Gastroesophageal sphincter (tissue), 4 donors: ENCODE data around the gene KHDC1. TPM values are rescaled to one million over a fixed set of nuclear protein-coding genes. Genes with fewer than 3 reads are reported as not detected.
"Not testable (repeated sequence)": the region's sequence is repeated elsewhere in the genome, so short reads cannot be mapped to it uniquely, and the experiment has no call there.

Source experiments
- ATAC-seq: fragments of 150-250 bp; one replicate; pipeline ENCODE4 v1.9.1; 2016; ENCODE audit warnings: mild to moderate bottlenecking, moderate library complexity
- H3K27ac ChIP-seq, 4 donors: fragments of 200-600 bp; sonication (generic) in 3 of 4; 1 replicate in 3 of 4; 2 replicates in 1 of 4; pipeline ENCODE4 v1.5.1; 2016 to 2019
- H3K27me3 ChIP-seq: fragments of 200-600 bp; sonication (generic); one replicate; pipeline ENCODE4 v1.5.1; 2019
- H3K36me3 ChIP-seq, 2 donors: fragments of 200-600 bp; sonication (generic); one replicate each; pipeline ENCODE4 v1.5.1; 2019; ENCODE audit warnings: control low read depth in 1 of 2
- H3K4me1 ChIP-seq, 3 donors: fragments of 200-600 bp; sonication (generic); 1 replicate in 2 of 3; 2 replicates in 1 of 3; pipeline ENCODE4 v1.5.1; 2016 to 2019; ENCODE audit warnings: control low read depth in 2 of 3
- H3K4me3 ChIP-seq, 2 donors: fragments of 200-600 bp; sonication (generic); one replicate each; pipeline ENCODE4 v1.5.1; 2019; ENCODE audit warnings: mild to moderate bottlenecking in 1 of 2, moderate library complexity in 1 of 2
- H3K9me3 ChIP-seq, 3 donors: fragments of 200-600 bp; sonication (generic); one replicate each; pipeline ENCODE4 v1.5.1; 2017 to 2019; ENCODE audit warnings: control low read depth in 2 of 3
- CTCF ChIP-seq, 4 experiments: fragments of 200-600 bp in 2 of 4; fragments of 450-650 bp in 2 of 4; sonication (generic) in 1 of 4; IDR thresholded peaks; one replicate each; pipeline ENCODE4 v1.5.1; 2017 to 2019; ENCODE audit warnings: antibody characterized with exemption in 4 of 4, mild to moderate bottlenecking in 2 of 4, moderate library complexity in 2 of 4
- EP300 ChIP-seq: sonication (generic); formaldehyde crosslinking; IDR thresholded peaks from one replicate; pipeline ENCODE4 v1.6.1; 2017; ENCODE audit warnings: antibody characterized with exemption, mild to moderate bottlenecking
- POLR2A ChIP-seq, 2 donors: fragments of 450-650 bp; IDR thresholded peaks; one replicate each; pipeline ENCODE4 v1.6.1; 2017; ENCODE audit warnings: antibody characterized with exemption in 2 of 2, mild to moderate bottlenecking in 2 of 2, moderate library complexity in 1 of 2
- POLR2AphosphoS5 ChIP-seq: sonication (generic); formaldehyde crosslinking; IDR thresholded peaks from one replicate; pipeline ENCODE4 v1.6.1; 2017; ENCODE audit warnings: antibody characterized with exemption
- WGBS, 2 donors: methylation state at CpG; one replicate each; pipeline ENCODE4 v1.1.5; 2018; ENCODE audit warnings: low coverage in 1 of 2; 5-methylcytosine and 5-hydroxymethylcytosine counted together
- total RNA-seq, 4 donors: library from RNA; depleted of rRNA; stranded (reverse); fragments of >200 nt; gene quantifications; one replicate each; pipeline ENCODE4 v1.1.0, GENCODE V29; 2016

KHDC1 gene
- total RNA-seq, 4 donors from 2014 or later, result 0.93 to 1.9 (median 1.4) TPM

- Histone ChIP-seq H3K9me3 (no peaks in the 10 kb centered on the region), H3K27me3 (no peaks in the 10 kb centered on the region), H3K36me3 (no peaks in the 10 kb centered on the region), H3K27ac (no peak overlapping the region), H3K4me1 (peaks cover 0 to 5% (median 0%) of the 10 kb centered on the region in 3 donors), H3K4me3 (no peak overlapping the region)
- 70 to 100% methylated on average over 1 to 2 of the region's 5 CpGs for WGBS, 2 donors
- no peak for TF ChIP-seq POLR2A (IDR thresholded peaks at IDR 0.05)
- TF ChIP-seq CTCF (IDR thresholded peaks at IDR 0.05), result no peak
- no peak for TF ChIP-seq EP300
- TF ChIP-seq POLR2AphosphoS5, result no peak
- no peak for ATAC-seq
These were observed 21.0 kb downstream of the KHDC1 start for GRCh38 chr6:73242001-73242400.

GRCh38 chr6:73240730-73241129 lies 22.3 kb downstream of the KHDC1 start:
- Histone ChIP-seq H3K4me1 (peaks cover 0 to 5% (median 0%) of the 10 kb centered on the region in 3 donors), H3K9me3 (no peaks in the 10 kb centered on the region), H3K27me3 (no peaks in the 10 kb centered on the region), H3K27ac (no peak overlapping the region), H3K4me3 (no peak overlapping the region), H3K36me3 (no peaks in the 10 kb centered on the region)
- no peak for ATAC-seq
- 41 to 61% methylated on average over 2 to 3 of the region's 4 CpGs for WGBS, 2 donors
- TF ChIP-seq EP300, result no peak
- no peak for TF ChIP-seq CTCF (IDR thresholded peaks at IDR 0.05)
- TF ChIP-seq POLR2A (IDR thresholded peaks at IDR 0.05), result no peak
- TF ChIP-seq POLR2AphosphoS5, result no peak

GRCh38 chr6:73236144-73236750 lies 26.7 kb downstream of the KHDC1 start:
- no peak for ATAC-seq
- Histone ChIP-seq H3K27me3 (no peaks in the 10 kb centered on the region), H3K36me3 (no peaks in the 10 kb centered on the region), H3K9me3 (no peaks in the 10 kb centered on the region), H3K27ac (no peak overlapping the region), H3K4me1 (peaks cover 0 to 5% (median 0%) of the 10 kb centered on the region in 3 donors), H3K4me3 (no peak overlapping the region)
- WGBS, 2 donors, result 73 to 96% methylated on average over 3 to 4 of the region's 5 CpGs
- TF ChIP-seq POLR2AphosphoS5 (no peak), POLR2A (IDR thresholded peaks at IDR 0.05) (no peak), CTCF (IDR thresholded peaks at IDR 0.05) (no peak)

GRCh38 chr6:73234733-73235132 lies 28.3 kb downstream of the KHDC1 start:
- WGBS, 2 donors, result 92 to 100% methylated on average over 1 of the region's 1 CpG
- Histone ChIP-seq H3K9me3 (no peaks in the 10 kb centered on the region), H3K4me1 (no peaks in the 10 kb centered on the region), H3K27ac (no peak overlapping the region), H3K4me3 (no peak overlapping the region), H3K27me3 (no peaks in the 10 kb centered on the region), H3K36me3 (no peaks in the 10 kb centered on the region)
- no peak for TF ChIP-seq CTCF (IDR thresholded peaks at IDR 0.05)
- TF ChIP-seq POLR2A (IDR thresholded peaks at IDR 0.05), result no peak
- no peak for TF ChIP-seq POLR2AphosphoS5
- TF ChIP-seq EP300, result no peak
- no peak for ATAC-seq

DNA sequence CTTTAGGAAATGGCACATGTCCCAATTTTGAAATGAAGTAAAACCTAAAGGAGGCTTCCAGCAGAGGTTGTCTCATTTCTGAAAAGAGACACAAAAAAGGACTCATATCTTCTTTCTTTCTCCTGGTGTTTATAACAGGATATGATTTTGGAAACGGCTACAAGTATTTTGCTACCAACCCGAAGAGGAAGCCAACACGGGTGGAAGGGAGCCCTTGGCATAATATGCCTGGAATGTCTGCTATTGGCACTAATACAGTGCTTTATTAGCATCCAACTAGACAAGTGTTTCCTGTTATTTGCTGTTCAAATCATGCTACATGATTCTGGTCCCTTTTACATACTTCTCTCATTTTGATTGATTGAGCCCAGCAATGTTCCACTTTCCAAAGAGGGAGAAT lies 29.0 kb downstream of the KHDC1 start:
- not testable (repeated sequence) for H3K27me3 ChIP-seq, ATAC-seq

More for the DNA sequence above, 29.0 kb downstream of the KHDC1 start:
- H3K9me3 ChIP-seq, H3K4me3 ChIP-seq, H3K4me1 ChIP-seq, H3K27ac ChIP-seq, H3K36me3 ChIP-seq: not testable (repeated sequence)
- 26 to 52% methylated on average over 3 of the region's 3 CpGs for whole genome bisulfite sequencing, 2 donors
